CD4-positive, alpha-beta T cell treated with Interleukin-2 at 100 ng/mL for 4 hours (primary cell): Measurements from ENCODE around the gene LSM4.
"Not testable (repeated sequence)": the region's sequence is repeated elsewhere in the genome, so short reads cannot be mapped to it uniquely, and the experiment has no call there.

ENCODE experiments used
- DNase-seq: peaks from one replicate; pipeline ENCODE4 v3.0.0-alpha.2; 2020; ENCODE audit warnings: low spot score

LSM4 gene

GRCh38 chr19:18322759-18323460 lies at the start of gene LSM4:
Gene LSM4, minus strand, starts transcription at chr19:18323076. Its CDS starts 56 bp downstream, at chr19:18323020.
- DNase-seq: peak; percentile 100

GRCh38 chr19:18368504-18369222 lies 45.8 kb upstream of the LSM4 start:
- no peak for DNase-seq

GRCh38 chr19:18366021-18366435 lies 43.2 kb upstream of the LSM4 start:
- DNase-seq: no peak

- no peak for DNase-seq
Observed at GRCh38 chr19:18364826-18365528, 42.1 kb upstream of the LSM4 start.

- DNase-seq: not testable (repeated sequence)
Observed at GRCh38 chr19:18364277-18364825, 41.5 kb upstream of the LSM4 start.

GRCh38 chr19:18363787-18364186 lies 40.9 kb upstream of the LSM4 start:
- DNase-seq: no peak

GRCh38 chr19:18362934-18363542 lies 40.2 kb upstream of the LSM4 start:
- DNase-seq: no peak

- DNase-seq: no peak
Observed at GRCh38 chr19:18361646-18362045, 38.8 kb upstream of the LSM4 start.

GRCh38 chr19:18357041-18357440 lies 34.2 kb upstream of the LSM4 start:
- DNase-seq: no peak

- DNase-seq: not testable (repeated sequence)
Observed at GRCh38 chr19:18354743-18355142, 31.9 kb upstream of the LSM4 start.

- no peak for DNase-seq
Observed at GRCh38 chr19:18353378-18354005, 30.6 kb upstream of the LSM4 start.

- DNase-seq: no peak
Observed at GRCh38 chr19:18351544-18351943, 28.7 kb upstream of the LSM4 start.

GRCh38 chr19:18350490-18350889 lies 27.6 kb upstream of the LSM4 start:
- DNase-seq: no peak

GRCh38 chr19:18349524-18350128 lies 26.8 kb upstream of the LSM4 start:
- DNase-seq: peak; percentile 20

GRCh38 chr19:18348818-18349339 lies 26.0 kb upstream of the LSM4 start:
- DNase-seq: not testable (repeated sequence)

GRCh38 chr19:18348171-18348570 lies 25.3 kb upstream of the LSM4 start:
- DNase-seq: no peak

- DNase-seq: no peak
Observed at GRCh38 chr19:18346091-18346490, 23.2 kb upstream of the LSM4 start.

- no peak for DNase-seq
Observed at GRCh38 chr19:18345296-18345695, 22.4 kb upstream of the LSM4 start.

- DNase-seq: no peak
Observed at GRCh38 chr19:18344582-18344950, 21.7 kb upstream of the LSM4 start.

- DNase-seq: no peak
Observed at GRCh38 chr19:18342090-18342632, 19.3 kb upstream of the LSM4 start.
